GM12878 (cell line): ENCODE results near the gene GLT8D1. TPM values are rescaled to one million over a fixed set of nuclear protein-coding genes. Genes with fewer than 3 reads are reported as not detected.

Experiments used
- BCL3 ChIP-seq: IDR thresholded peaks from 2 replicates; pipeline ENCODE4 v1.6.1; 2011; ENCODE audit warnings: borderline replicate concordance, low read depth, mild to moderate bottlenecking, moderate library complexity, low read length; ENCODE audit not compliant: insufficient read depth, poor library complexity, severe bottlenecking
- BMI1 ChIP-seq: fragments of 450-650 bp; IDR thresholded peaks from 2 replicates; pipeline ENCODE4 v1.6.1; 2016; ENCODE audit warnings: mild to moderate bottlenecking, moderate library complexity, borderline replicate concordance
- CREB1 ChIP-seq: IDR thresholded peaks from 2 replicates; pipeline ENCODE4 v1.6.1; 2012; ENCODE audit warnings: low read depth, mild to moderate bottlenecking, inconsistent platforms
- EGR1 ChIP-seq, 2 experiments: IDR thresholded peaks; 1 replicate in 1 of 2; 2 replicates in 1 of 2; pipeline ENCODE4 v1.6.1; 2011 to 2012; ENCODE audit warnings: low read depth in 2 of 2, low read length in 2 of 2, borderline replicate concordance in 1 of 2, mild to moderate bottlenecking in 1 of 2, moderate library complexity in 1 of 2
- NR2F1 ChIP-seq: fragments of 450-650 bp; conservative IDR thresholded peaks from 2 replicates; pipeline ENCODE4 v1.6.1; 2017; ENCODE audit warnings: mild to moderate bottlenecking
- RELB ChIP-seq: fragments of 450-650 bp; IDR thresholded peaks from 2 replicates; pipeline ENCODE4 v1.6.1; 2017; ENCODE audit warnings: low read depth, mild to moderate bottlenecking, moderate library complexity
- polyA plus RNA-seq, 11 experiments: library from polyadenylated mRNA; depleted of rRNA in 4 of 11; unstranded in 6 of 11; stranded (reverse) in 5 of 11; fragments of >200 nt; fragmentation: Nextera tagmentation in 4 of 11; fragmentation: Illumina TruSeq in 1 of 11; extraction: Ambion mirVana in 4 of 11; extraction: Trizol in 1 of 11; gene quantifications; 1 replicate in 1 of 11; 2 replicates in 10 of 11; pipeline versions ENCODE4 v1.2.1 to v1.2.3, GENCODE V29; 2011 to 2016; ENCODE audit warnings: inconsistent platforms in 2 of 11, missing spikeins in 2 of 11, low read depth in 1 of 11
- total RNA-seq, 4 experiments: library from RNA; depleted of rRNA in 3 of 4; stranded (reverse); fragments of >200 nt in 3 of 4; fragmentation: Illumina TruSeq in 1 of 4; extraction: Trizol in 1 of 4; gene quantifications; 2 replicates each; pipeline versions ENCODE4 v1.2.1 to v1.2.3, GENCODE V29; 2013 to 2021
- TF ChIP-seq, protein P1 (sequence below): fragments of 450-650 bp; IDR thresholded peaks from 2 replicates; pipeline ENCODE4 v1.6.1; 2017; ENCODE audit warnings: mild to moderate bottlenecking, moderate library complexity

The GLT8D1 gene
- total and polyA plus RNA-seq, 10 of the 15 experiments (the other 5 are each of a cell fraction or from before 2014, with no cell fraction given): 25.3 to 73.4 (median 48.4) TPM

GRCh38 chr3:52704611-52705437 is 767 bp downstream of the GLT8D1 start (continued):
- TF ChIP-seq BCL3 (no peak), CREB1 (0 out of 2 replicates have a peak, but pooled peaks have one; percentile 22), RELB (no peak), NR2F1 (no peak), EGR1 (IDR thresholded peaks at IDR 0.05; ENCODE audit: borderline replicate concordance in 1 of 2, low read depth in 2 of 2, low read length in 2 of 2) (no peak), BMI1 (no peak)
- TF ChIP-seq, protein P1, sequence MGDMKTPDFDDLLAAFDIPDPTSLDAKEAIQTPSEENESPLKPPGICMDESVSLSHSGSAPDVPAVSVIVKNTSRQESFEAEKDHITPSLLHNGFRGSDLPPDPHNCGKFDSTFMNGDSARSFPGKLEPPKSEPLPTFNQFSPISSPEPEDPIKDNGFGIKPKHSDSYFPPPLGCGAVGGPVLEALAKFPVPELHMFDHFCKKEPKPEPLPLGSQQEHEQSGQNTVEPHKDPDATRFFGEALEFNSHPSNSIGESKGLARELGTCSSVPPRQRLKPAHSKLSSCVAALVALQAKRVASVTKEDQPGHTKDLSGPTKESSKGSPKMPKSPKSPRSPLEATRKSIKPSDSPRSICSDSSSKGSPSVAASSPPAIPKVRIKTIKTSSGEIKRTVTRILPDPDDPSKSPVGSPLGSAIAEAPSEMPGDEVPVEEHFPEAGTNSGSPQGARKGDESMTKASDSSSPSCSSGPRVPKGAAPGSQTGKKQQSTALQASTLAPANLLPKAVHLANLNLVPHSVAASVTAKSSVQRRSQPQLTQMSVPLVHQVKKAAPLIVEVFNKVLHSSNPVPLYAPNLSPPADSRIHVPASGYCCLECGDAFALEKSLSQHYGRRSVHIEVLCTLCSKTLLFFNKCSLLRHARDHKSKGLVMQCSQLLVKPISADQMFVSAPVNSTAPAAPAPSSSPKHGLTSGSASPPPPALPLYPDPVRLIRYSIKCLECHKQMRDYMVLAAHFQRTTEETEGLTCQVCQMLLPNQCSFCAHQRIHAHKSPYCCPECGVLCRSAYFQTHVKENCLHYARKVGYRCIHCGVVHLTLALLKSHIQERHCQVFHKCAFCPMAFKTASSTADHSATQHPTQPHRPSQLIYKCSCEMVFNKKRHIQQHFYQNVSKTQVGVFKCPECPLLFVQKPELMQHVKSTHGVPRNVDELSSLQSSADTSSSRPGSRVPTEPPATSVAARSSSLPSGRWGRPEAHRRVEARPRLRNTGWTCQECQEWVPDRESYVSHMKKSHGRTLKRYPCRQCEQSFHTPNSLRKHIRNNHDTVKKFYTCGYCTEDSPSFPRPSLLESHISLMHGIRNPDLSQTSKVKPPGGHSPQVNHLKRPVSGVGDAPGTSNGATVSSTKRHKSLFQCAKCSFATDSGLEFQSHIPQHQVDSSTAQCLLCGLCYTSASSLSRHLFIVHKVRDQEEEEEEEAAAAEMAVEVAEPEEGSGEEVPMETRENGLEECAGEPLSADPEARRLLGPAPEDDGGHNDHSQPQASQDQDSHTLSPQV: no peak
